Liver (tissue), 9 donors: ENCODE results near the gene APOBEC3A. TPM values are rescaled to one million over a fixed set of nuclear protein-coding genes. Genes with fewer than 3 reads are reported as not detected.

Experiments used
- DNase-seq: peaks from one replicate; pipeline ENCODE4 v3.0.0-alpha.2; 2017; ENCODE audit warnings: low spot score
- H3K27ac ChIP-seq, 2 donors: one replicate each; pipeline ENCODE4 v1.7.0; 2013; ENCODE audit warnings: inconsistent platforms in 2 of 2, low read length in 2 of 2, control low read depth in 1 of 2, low read depth in 1 of 2, mild to moderate bottlenecking in 1 of 2
- H3K27me3 ChIP-seq, 4 donors: one replicate each; pipeline versions ENCODE4 v1.6.1 to v1.7.0; 2013; ENCODE audit warnings: low read length in 3 of 4, inconsistent platforms in 1 of 4, mild to moderate bottlenecking in 1 of 4, moderate library complexity in 1 of 4; ENCODE audit not compliant: control insufficient read depth in 4 of 4, insufficient read depth in 4 of 4
- H3K36me3 ChIP-seq, 4 donors: one replicate each; pipeline versions ENCODE4 v1.6.1 to v1.7.0; 2013; ENCODE audit warnings: low read length in 3 of 4, mild to moderate bottlenecking in 3 of 4, low read depth in 1 of 4, moderate library complexity in 1 of 4; ENCODE audit not compliant: control insufficient read depth in 4 of 4, insufficient read depth in 3 of 4
- H3K4me1 ChIP-seq, 4 donors: one replicate each; pipeline versions ENCODE4 v1.6.1 to v1.7.0; 2013; ENCODE audit warnings: low read length in 3 of 4, mild to moderate bottlenecking in 3 of 4, moderate library complexity in 1 of 4; ENCODE audit not compliant: control insufficient read depth in 4 of 4, insufficient read depth in 4 of 4
- H3K4me3 ChIP-seq, 3 donors: one replicate each; pipeline versions ENCODE4 v1.6.1 to v1.7.0; 2013; ENCODE audit warnings: low read length in 3 of 3, control low read depth in 1 of 3, low read depth in 1 of 3, mild to moderate bottlenecking in 1 of 3
- H3K9ac ChIP-seq, 2 donors: one replicate each; pipeline ENCODE4 v1.7.0; 2013; ENCODE audit warnings: low read length in 2 of 2, mild to moderate bottlenecking in 2 of 2, moderate library complexity in 2 of 2, control low read depth in 1 of 2, low read depth in 1 of 2
- H3K9me3 ChIP-seq, 4 donors: one replicate each; pipeline versions ENCODE4 v1.6.1 to v1.7.0; 2013; ENCODE audit warnings: low read length in 3 of 4; ENCODE audit not compliant: control insufficient read depth in 4 of 4
- ATF3 ChIP-seq: IDR thresholded peaks from 2 replicates; pipeline ENCODE4 v1.6.1; 2016; ENCODE audit warnings: antibody characterized with exemption
- CTCF ChIP-seq: fragments of 150-350 bp; IDR thresholded peaks from 2 replicates; pipeline ENCODE4 v1.5.1; 2017; ENCODE audit warnings: improper control_type of control experiment, low read depth, low read length; ENCODE audit not compliant: missing input control
- FOXA1 ChIP-seq: IDR thresholded peaks from 2 replicates; pipeline ENCODE4 v1.6.1; 2016; ENCODE audit warnings: antibody characterized with exemption
- FOXA2 ChIP-seq: IDR thresholded peaks from 2 replicates; pipeline ENCODE4 v1.6.1; 2016; ENCODE audit warnings: antibody characterized with exemption
- GABPA ChIP-seq, 2 donors: IDR thresholded peaks in 1 of 2; conservative IDR thresholded peaks in 1 of 2; 2 replicates each; pipeline ENCODE4 v1.6.1; 2016; ENCODE audit warnings: antibody characterized with exemption in 2 of 2, mild to moderate bottlenecking in 1 of 2, moderate library complexity in 1 of 2
- HNF4A ChIP-seq, 2 donors: conservative IDR thresholded peaks; 2 replicates each; pipeline ENCODE4 v1.6.1; 2016; ENCODE audit warnings: antibody characterized with exemption in 2 of 2, mild to moderate bottlenecking in 2 of 2
- HNF4G ChIP-seq: IDR thresholded peaks from 2 replicates; pipeline ENCODE4 v1.6.1; 2016; ENCODE audit warnings: antibody characterized with exemption
- MAX ChIP-seq: IDR thresholded peaks from 2 replicates; pipeline ENCODE4 v1.6.1; 2016; ENCODE audit warnings: antibody characterized with exemption
- NR2F2 ChIP-seq: IDR thresholded peaks from 2 replicates; pipeline ENCODE4 v1.6.1; 2016; ENCODE audit warnings: antibody characterized with exemption
- RAD21 ChIP-seq, 2 donors: IDR thresholded peaks; 2 replicates each; pipeline ENCODE4 v1.6.1; 2016; ENCODE audit warnings: antibody characterized with exemption in 2 of 2, mild to moderate bottlenecking in 2 of 2
- REST ChIP-seq: IDR thresholded peaks from 2 replicates; pipeline ENCODE4 v1.6.1; 2016; ENCODE audit warnings: antibody characterized with exemption, mild to moderate bottlenecking
- RXRA ChIP-seq, 2 donors: IDR thresholded peaks; 2 replicates each; pipeline ENCODE4 v1.6.1; 2017 to 2018; ENCODE audit warnings: antibody characterized with exemption in 2 of 2, mild to moderate bottlenecking in 1 of 2
- SP1 ChIP-seq: IDR thresholded peaks from 2 replicates; pipeline ENCODE4 v1.6.1; 2018; ENCODE audit warnings: antibody characterized with exemption, mild to moderate bottlenecking
- TAF1 ChIP-seq: conservative IDR thresholded peaks from 2 replicates; pipeline ENCODE4 v1.6.1; 2016; ENCODE audit warnings: antibody characterized with exemption, mild to moderate bottlenecking
- YY1 ChIP-seq: IDR thresholded peaks from 2 replicates; pipeline ENCODE4 v1.6.1; 2016; ENCODE audit warnings: antibody characterized with exemption, mild to moderate bottlenecking
- ZBTB33 ChIP-seq: IDR thresholded peaks from 2 replicates; pipeline ENCODE4 v1.6.1; 2016; ENCODE audit warnings: antibody characterized with exemption
- WGBS: extraction: QIAGEN DNeasy Blood & Tissue Kit; methylation state at CpG from one replicate; pipeline ENCODE4 v1.1.7; 2013; 5-methylcytosine and 5-hydroxymethylcytosine counted together
- polyA plus RNA-seq, 2 donors: library from polyadenylated mRNA; stranded (reverse) in 1 of 2; unstranded in 1 of 2; fragments of 200-250 nt in 1 of 2; fragments of >200 nt in 1 of 2; fragmentation: Nextera tagmentation in 1 of 2; extraction: Ambion mirVana in 1 of 2; gene quantifications; one replicate each; pipeline versions ENCODE4 v1.2.1 to v1.2.3, GENCODE V29; 2013 to 2015
- total RNA-seq, 2 donors: library from RNA; depleted of rRNA; stranded (reverse); fragments of >200 nt; gene quantifications; one replicate each; pipeline ENCODE4 v1.2.3, GENCODE V29; 2014
- donor health status: healthy.
- donor health status: healthy.
- donor health status: healthy.
- donor health status: healthy.
- donor health status: healthy.

Gene APOBEC3A
- total and polyA plus RNA-seq, 4 donors, result 0.26 to 8.7 (median 4.6) TPM

GRCh38 chr22:38956551-38956950 lies 858 bp upstream of the APOBEC3A start:
- Histone ChIP-seq H3K27me3 (no peaks in the 10 kb centered on the region), H3K4me1 (no peaks in the 10 kb centered on the region), H3K9me3 (no peaks in the 10 kb centered on the region), H3K36me3 (no peaks in the 10 kb centered on the region), H3K27ac (peak overlapping the region in 1 of 2 donors; percentile 31), H3K9ac (no peak overlapping the region), H3K4me3 (no peak overlapping the region)
- 83% methylated on average over 5 of the region's 5 CpGs for WGBS
- TF ChIP-seq RAD21 (IDR thresholded peaks at IDR 0.05) (no peak), FOXA2 (no peak), CTCF (no peak), GABPA (IDR thresholded peaks at IDR 0.05 in 1 of 2, conservative IDR thresholded peaks at IDR 0.05 in 1 of 2) (no peak), FOXA1 (no peak), HNF4A (conservative IDR thresholded peaks at IDR 0.05) (no peak), ZBTB33 (no peak), YY1 (no peak), ATF3 (no peak)
- DNase-seq, result no peak

- 78% methylated on average over 6 of the region's 6 CpGs for WGBS
Measured at GRCh38 chr22:38957808-38958650, 620 bp downstream of the APOBEC3A start.

More at GRCh38 chr22:38957808-38958650, 620 bp downstream of the APOBEC3A start:
- H3K9ac ChIP-seq, result no peak overlapping the region
- no peaks in the 10 kb centered on the region for H3K27me3 ChIP-seq
- H3K36me3 ChIP-seq, result no peaks in the 10 kb centered on the region
- no peaks in the 10 kb centered on the region for H3K9me3 ChIP-seq
- DNase-seq, result no peak
- no peak overlapping the region for H3K4me3 ChIP-seq
- no peak overlapping the region for H3K27ac ChIP-seq
- no peaks in the 10 kb centered on the region for H3K4me1 ChIP-seq
- TF ChIP-seq ATF3 (no peak), RXRA (IDR thresholded peaks at IDR 0.05) (no peak), ZBTB33 (no peak), CTCF (no peak), SP1 (no peak), FOXA2 (no peak), RAD21 (IDR thresholded peaks at IDR 0.05) (no peak), REST (no peak), YY1 (no peak), TAF1 (no peak), NR2F2 (no peak), GABPA (IDR thresholded peaks at IDR 0.05 in 1 of 2, conservative IDR thresholded peaks at IDR 0.05 in 1 of 2) (no peak), HNF4A (conservative IDR thresholded peaks at IDR 0.05) (no peak), FOXA1 (no peak), MAX (no peak), HNF4G (no peak)
